ENCODE measurements around the gene YBEY. TPM values are rescaled to one million over a fixed set of nuclear protein-coding genes. Genes with fewer than 3 reads are reported as not detected.

The YBEY gene
- total and polyA plus RNA-seq, 2 of the 13 experiments (the other 11 are each of a cell fraction or from before 2014, with no cell fraction given) = 6.5 to 8.9 TPM

GRCh38 chr21:46295996-46296752 lies 10.0 kb downstream of the YBEY start (continued):
- TF ChIP-seq ARHGAP35 (CRISPR knock-in tag; IDR thresholded peaks at IDR 0.05; ENCODE audit: borderline replicate concordance) (no peak), ZFY (CRISPR knock-in tag; IDR thresholded peaks at IDR 0.05) (peak; percentile 78), ZNF329 (CRISPR knock-in tag; IDR thresholded peaks at IDR 0.05; ENCODE audit: low read depth) (no peak), NFYC (CRISPR knock-in tag; IDR thresholded peaks at IDR 0.05) (peak; percentile 68), RNF219 (CRISPR knock-in tag; IDR thresholded peaks at IDR 0.05) (no peak), CEBPG (CRISPR knock-in tag; IDR thresholded peaks at IDR 0.05) (no peak), MXI1 (IDR thresholded peaks at IDR 0.05; ENCODE audit: borderline replicate concordance, low read depth, low read length) (peak; percentile 94; the same call in 2 of the 3 replicates), MTA1 (CRISPR knock-in tag; IDR thresholded peaks at IDR 0.05; ENCODE audit: borderline replicate concordance) (no peak), NR0B2 (CRISPR knock-in tag; IDR thresholded peaks at IDR 0.05) (peak; percentile 65; the same call in 1 of the 2 replicates), TMF1 (CRISPR knock-in tag; IDR thresholded peaks at IDR 0.05; ENCODE audit: low read depth) (peak; percentile 53; the same call in 1 of the 2 replicates), THAP11 (CRISPR knock-in tag; IDR thresholded peaks at IDR 0.05) (peak; percentile 48), ZNF83 (CRISPR knock-in tag; IDR thresholded peaks at IDR 0.05; ENCODE audit: borderline replicate concordance) (no peak)
- TF ChIP-seq, protein P1, sequence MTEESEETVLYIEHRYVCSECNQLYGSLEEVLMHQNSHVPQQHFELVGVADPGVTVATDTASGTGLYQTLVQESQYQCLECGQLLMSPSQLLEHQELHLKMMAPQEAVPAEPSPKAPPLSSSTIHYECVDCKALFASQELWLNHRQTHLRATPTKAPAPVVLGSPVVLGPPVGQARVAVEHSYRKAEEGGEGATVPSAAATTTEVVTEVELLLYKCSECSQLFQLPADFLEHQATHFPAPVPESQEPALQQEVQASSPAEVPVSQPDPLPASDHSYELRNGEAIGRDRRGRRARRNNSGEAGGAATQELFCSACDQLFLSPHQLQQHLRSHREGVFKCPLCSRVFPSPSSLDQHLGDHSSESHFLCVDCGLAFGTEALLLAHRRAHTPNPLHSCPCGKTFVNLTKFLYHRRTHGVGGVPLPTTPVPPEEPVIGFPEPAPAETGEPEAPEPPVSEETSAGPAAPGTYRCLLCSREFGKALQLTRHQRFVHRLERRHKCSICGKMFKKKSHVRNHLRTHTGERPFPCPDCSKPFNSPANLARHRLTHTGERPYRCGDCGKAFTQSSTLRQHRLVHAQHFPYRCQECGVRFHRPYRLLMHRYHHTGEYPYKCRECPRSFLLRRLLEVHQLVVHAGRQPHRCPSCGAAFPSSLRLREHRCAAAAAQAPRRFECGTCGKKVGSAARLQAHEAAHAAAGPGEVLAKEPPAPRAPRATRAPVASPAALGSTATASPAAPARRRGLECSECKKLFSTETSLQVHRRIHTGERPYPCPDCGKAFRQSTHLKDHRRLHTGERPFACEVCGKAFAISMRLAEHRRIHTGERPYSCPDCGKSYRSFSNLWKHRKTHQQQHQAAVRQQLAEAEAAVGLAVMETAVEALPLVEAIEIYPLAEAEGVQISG (CRISPR knock-in tag; IDR thresholded peaks at IDR 0.05) = peak; percentile 47
- TF ChIP-seq, protein P2, sequence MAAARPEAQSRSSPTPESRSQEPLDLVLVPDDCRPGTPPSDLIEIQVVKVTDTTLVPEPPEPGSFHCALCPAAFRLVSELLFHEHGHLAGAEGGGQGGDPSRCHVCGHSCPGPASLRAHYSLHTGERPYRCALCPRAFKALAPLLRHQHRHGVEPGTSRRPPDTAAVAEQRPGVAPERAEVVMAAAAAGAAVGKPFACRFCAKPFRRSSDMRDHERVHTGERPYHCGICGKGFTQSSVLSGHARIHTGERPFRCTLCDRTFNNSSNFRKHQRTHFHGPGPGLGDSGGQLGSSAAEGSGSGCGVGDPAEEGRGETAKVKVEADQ (CRISPR knock-in tag; IDR thresholded peaks at IDR 0.05; ENCODE audit: borderline replicate concordance) = 0 out of 2 replicates have a peak, but pooled peaks have one; percentile 39
- TF ChIP-seq, protein P3, sequence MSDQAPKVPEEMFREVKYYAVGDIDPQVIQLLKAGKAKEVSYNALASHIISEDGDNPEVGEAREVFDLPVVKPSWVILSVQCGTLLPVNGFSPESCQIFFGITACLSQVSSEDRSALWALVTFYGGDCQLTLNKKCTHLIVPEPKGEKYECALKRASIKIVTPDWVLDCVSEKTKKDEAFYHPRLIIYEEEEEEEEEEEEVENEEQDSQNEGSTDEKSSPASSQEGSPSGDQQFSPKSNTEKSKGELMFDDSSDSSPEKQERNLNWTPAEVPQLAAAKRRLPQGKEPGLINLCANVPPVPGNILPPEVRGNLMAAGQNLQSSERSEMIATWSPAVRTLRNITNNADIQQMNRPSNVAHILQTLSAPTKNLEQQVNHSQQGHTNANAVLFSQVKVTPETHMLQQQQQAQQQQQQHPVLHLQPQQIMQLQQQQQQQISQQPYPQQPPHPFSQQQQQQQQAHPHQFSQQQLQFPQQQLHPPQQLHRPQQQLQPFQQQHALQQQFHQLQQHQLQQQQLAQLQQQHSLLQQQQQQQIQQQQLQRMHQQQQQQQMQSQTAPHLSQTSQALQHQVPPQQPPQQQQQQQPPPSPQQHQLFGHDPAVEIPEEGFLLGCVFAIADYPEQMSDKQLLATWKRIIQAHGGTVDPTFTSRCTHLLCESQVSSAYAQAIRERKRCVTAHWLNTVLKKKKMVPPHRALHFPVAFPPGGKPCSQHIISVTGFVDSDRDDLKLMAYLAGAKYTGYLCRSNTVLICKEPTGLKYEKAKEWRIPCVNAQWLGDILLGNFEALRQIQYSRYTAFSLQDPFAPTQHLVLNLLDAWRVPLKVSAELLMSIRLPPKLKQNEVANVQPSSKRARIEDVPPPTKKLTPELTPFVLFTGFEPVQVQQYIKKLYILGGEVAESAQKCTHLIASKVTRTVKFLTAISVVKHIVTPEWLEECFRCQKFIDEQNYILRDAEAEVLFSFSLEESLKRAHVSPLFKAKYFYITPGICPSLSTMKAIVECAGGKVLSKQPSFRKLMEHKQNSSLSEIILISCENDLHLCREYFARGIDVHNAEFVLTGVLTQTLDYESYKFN (CRISPR knock-in tag; conservative IDR thresholded peaks at IDR 0.05) = no peak
- TF ChIP-seq, protein P4, sequence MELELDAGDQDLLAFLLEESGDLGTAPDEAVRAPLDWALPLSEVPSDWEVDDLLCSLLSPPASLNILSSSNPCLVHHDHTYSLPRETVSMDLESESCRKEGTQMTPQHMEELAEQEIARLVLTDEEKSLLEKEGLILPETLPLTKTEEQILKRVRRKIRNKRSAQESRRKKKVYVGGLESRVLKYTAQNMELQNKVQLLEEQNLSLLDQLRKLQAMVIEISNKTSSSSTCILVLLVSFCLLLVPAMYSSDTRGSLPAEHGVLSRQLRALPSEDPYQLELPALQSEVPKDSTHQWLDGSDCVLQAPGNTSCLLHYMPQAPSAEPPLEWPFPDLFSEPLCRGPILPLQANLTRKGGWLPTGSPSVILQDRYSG (CRISPR knock-in tag; IDR thresholded peaks at IDR 0.05) = no peak
